ENCODE data around the gene DNAH7. TPM values are rescaled to one million over a fixed set of nuclear protein-coding genes. Genes with fewer than 3 reads are reported as not detected.

The DNAH7 gene
- total RNA-seq, 2 donors from 2014 or later: 0.02 TPM; not detected in 1

DNA sequence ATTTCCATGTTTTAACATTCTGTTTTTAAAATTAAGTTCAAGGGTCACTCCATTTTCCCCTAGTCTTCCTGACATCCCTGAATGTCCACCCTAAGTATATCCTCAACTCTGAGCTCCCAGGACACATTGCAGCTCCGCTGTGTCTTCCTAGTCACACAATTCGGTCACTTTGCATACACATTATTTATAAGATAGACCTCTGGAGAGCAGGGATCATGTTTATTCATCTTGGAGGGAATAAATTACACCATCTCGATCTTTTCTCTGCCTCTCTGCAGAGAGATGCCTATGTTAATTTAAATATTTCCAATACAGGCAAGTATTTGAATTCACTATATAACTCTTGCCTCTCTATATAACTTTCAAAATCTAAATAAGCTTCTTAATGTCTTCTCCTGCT is 245.4 kb downstream of the DNAH7 start:
- no peak for ATAC-seq (replicated peaks in 1 of 2)
- Mint-ChIP-seq H3K4me1 (ENCODE audit: low read depth) (peaks cover 13% of the 10 kb centered on the region), H3K9me3 (no peaks in the 10 kb centered on the region), H3K27ac (no peak overlapping the region), H3K27me3 (ENCODE audit: low read depth) (no peaks in the 10 kb centered on the region), H3K36me3 (ENCODE audit: insufficient read depth in 2 of 2) (no peaks in the 10 kb centered on the region), H3K4me3 (no peak overlapping the region)
- no peak for DNase-seq

DNA sequence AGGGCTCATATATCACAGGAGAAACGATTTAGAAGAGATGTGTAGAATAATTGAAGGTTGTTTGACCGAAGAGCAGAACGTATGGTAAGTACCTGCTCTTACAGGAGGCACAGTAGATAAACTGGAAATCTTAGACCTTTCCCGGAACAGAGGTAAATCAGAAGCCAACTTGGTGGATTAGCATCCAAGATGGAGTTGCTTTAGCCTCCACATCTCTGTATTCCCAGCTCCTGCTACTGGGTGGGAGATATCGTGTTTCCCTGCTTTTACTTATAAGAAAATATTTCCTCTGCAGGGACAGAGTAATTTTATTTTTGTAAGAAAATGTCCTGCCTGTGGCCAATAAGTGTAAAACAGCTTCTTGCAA is 247.1 kb downstream of the DNAH7 start:
- DNase-seq (no peak), ATAC-seq (replicated peaks in 1 of 2) (no peak)
- Mint-ChIP-seq H3K36me3 (ENCODE audit: insufficient read depth in 2 of 2) (no peaks in the 10 kb centered on the region), H3K27me3 (ENCODE audit: low read depth) (no peaks in the 10 kb centered on the region), H3K4me1 (ENCODE audit: low read depth) (peaks cover 13% of the 10 kb centered on the region), H3K9me3 (no peaks in the 10 kb centered on the region), H3K4me3 (peak overlapping the region in 1 of 2 donors; percentile 18), H3K27ac (no peak overlapping the region)

DNA sequence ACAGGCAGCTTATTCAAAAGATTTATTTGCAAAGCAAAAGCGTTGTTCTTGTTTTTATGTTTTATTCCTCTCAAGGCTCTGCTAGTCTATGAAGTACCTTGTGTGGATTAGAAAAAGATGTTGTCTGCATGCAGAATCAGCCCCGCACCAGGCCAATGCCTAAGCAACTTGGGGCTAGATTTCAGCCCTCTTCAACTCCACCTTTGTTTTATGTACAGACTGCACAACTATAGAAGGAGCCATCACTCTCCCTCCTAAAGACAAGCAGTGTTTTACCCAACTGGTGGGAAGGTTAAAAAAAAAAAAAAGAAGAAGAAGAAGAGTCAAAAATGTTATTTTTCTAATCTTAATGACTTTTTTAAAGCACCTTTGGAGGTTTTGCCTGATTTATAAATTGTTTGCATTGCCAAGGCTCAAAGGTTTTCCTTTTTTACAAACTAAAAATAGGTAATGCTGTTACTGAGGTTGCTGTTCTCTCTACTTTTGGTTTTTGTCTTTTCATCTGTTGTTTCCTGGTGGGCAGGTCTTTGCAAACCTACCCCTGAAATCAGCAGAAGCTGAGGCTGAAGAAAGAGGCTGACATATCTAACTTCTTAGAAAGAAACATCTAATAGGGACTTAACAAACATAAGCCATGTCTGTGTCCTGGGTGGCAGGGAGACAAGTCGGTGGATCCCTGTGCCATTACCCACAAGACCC is 247.6 kb downstream of the DNAH7 start:
- H3K9me3 Mint-ChIP-seq: no peaks in the 10 kb centered on the region
- H3K36me3 Mint-ChIP-seq (ENCODE audit: insufficient read depth in 2 of 2): no peaks in the 10 kb centered on the region
- no peak overlapping the region for H3K27ac Mint-ChIP-seq
- DNase-seq (no peak), ATAC-seq (replicated peaks in 1 of 2) (no peak)
- peak overlapping the region in 1 of 2 donors; percentile 18 for H3K4me3 Mint-ChIP-seq
- H3K27me3 Mint-ChIP-seq (ENCODE audit: low read depth): no peaks in the 10 kb centered on the region
- H3K4me1 Mint-ChIP-seq (ENCODE audit: low read depth): peaks cover 13% of the 10 kb centered on the region

DNA sequence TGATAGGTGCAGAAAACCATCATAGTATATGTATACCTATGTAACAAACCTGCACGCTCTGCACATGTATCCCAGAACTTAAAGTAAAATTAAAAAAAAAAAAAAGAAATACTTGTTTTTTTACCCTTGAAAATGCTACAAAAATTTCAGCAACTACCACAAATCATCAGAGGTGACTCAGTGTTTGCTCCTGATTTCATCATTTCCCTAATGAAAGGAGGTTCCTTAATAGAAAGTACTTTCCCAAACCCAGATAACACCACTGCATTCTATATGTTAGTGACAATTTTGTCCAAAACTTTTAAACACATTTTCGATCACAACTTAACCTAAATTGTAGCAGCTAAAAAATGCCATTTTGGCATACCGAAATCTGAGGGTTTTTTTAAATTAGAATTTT is 248.3 kb downstream of the DNAH7 start:
- no peak for DNase-seq
- peak overlapping the region; percentile 63 for H3K27ac Mint-ChIP-seq
- H3K36me3 Mint-ChIP-seq (ENCODE audit: insufficient read depth in 2 of 2): no peaks in the 10 kb centered on the region
- no peak for ATAC-seq (replicated peaks in 1 of 2)
- no peaks in the 10 kb centered on the region for H3K27me3 Mint-ChIP-seq (ENCODE audit: low read depth)
- peaks cover 13% of the 10 kb centered on the region for H3K4me1 Mint-ChIP-seq (ENCODE audit: low read depth)
- H3K4me3 Mint-ChIP-seq: no peak overlapping the region
- no peaks in the 10 kb centered on the region for H3K9me3 Mint-ChIP-seq

DNA sequence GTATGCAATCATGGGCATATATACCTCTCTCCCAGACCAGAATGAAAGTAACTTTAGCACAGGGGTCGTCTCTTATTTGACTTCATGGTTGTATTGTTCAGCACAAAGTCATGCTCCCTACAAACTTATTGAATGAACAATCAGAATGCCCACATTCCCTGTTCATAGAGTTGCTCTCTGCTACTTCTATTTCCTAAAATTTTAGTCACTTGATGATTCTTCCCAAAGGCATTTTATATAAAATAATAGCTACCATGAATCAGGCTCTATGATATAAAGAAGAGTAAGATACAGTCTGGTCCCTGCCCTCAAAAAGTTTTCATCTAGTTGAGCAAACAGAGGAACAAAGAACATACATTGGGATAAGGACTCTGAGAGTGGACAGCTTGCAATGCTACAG is 249.4 kb downstream of the DNAH7 start:
- ATAC-seq (replicated peaks in 1 of 2) (no peak), DNase-seq (no peak)
- Mint-ChIP-seq H3K9me3 (no peaks in the 10 kb centered on the region), H3K4me1 (ENCODE audit: low read depth) (peaks cover 13% of the 10 kb centered on the region), H3K27me3 (ENCODE audit: low read depth) (no peaks in the 10 kb centered on the region), H3K27ac (no peak overlapping the region), H3K4me3 (no peak overlapping the region), H3K36me3 (ENCODE audit: insufficient read depth in 2 of 2) (no peaks in the 10 kb centered on the region)

DNA sequence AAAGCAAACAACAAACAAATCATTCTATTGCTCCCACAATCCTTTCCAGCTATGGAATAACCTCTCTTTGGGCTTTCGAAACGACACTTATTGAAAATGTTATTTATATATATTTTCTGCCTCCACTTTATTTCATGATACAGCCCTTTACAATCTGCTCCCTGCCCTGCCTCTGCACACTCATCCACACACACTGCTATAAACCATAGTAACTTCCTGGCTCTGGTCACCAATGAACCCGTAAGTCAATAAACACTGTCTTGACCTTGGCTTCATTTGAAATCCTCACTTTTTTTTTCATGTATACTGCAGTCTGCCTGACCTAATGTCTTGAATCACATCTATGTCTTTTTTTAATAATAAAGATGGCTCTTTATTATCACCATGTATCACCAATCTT is 250.1 kb downstream of the DNAH7 start:
- no peak for DNase-seq
- Mint-ChIP-seq H3K4me1 (ENCODE audit: low read depth) (peaks cover 13% of the 10 kb centered on the region), H3K27me3 (ENCODE audit: low read depth) (no peaks in the 10 kb centered on the region), H3K36me3 (ENCODE audit: insufficient read depth in 2 of 2) (no peaks in the 10 kb centered on the region), H3K9me3 (no peaks in the 10 kb centered on the region), H3K27ac (no peak overlapping the region), H3K4me3 (no peak overlapping the region)
- no peak for ATAC-seq (replicated peaks in 1 of 2)

DNA sequence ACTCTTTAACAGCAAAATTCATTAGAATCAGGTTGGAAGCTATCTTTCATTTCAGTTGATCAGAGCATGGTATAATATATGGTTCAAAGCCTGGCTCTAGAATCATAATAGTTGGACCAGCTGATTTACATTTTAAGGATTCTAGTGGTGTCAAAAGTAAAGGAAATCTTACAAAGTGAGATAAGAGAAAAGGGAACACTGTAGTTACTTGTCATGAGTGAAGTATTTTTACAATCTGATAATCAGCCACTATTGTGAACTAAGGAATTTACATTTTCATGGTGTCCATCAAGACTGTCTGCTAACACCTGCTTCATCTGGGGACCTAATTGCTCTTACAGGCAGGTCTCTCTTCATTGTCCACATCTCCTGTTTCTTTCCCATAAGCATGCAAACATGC is 250.5 kb downstream of the DNAH7 start:
- no peak for ATAC-seq (replicated peaks in 1 of 2)

DNA sequence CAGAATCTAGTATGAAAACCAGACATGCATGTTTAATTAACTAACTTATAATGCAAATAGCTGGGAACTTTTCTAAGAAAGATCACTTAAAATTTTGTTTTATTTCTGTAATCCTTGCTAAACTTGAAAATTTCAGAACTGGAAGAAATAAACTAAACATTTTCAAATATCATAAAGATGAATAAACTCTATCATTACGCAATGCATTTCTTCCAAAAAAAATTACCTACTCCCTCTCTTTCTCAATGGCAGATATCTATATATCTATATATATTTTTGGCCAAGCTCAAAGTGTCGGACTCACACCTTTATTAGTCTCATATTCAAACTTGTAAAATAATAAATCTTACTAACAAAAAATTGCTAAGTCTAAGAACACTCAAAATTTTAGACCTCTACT is 253.6 kb downstream of the DNAH7 start:
- Mint-ChIP-seq H3K36me3 (ENCODE audit: insufficient read depth in 2 of 2) (no peaks in the 10 kb centered on the region), H3K4me3 (no peak overlapping the region), H3K4me1 (ENCODE audit: low read depth) (no peaks in the 10 kb centered on the region), H3K27me3 (ENCODE audit: low read depth) (peaks cover 5% of the 10 kb centered on the region), H3K9me3 (no peaks in the 10 kb centered on the region), H3K27ac (no peak overlapping the region)
- no peak for DNase-seq
- no peak for ATAC-seq (replicated peaks in 1 of 2)

More for the DNA sequence above, 250.5 kb downstream of the DNAH7 start:
- H3K9me3 Mint-ChIP-seq: no peaks in the 10 kb centered on the region
- H3K36me3 Mint-ChIP-seq (ENCODE audit: insufficient read depth in 2 of 2): no peaks in the 10 kb centered on the region
- no peak for DNase-seq
- H3K27me3 Mint-ChIP-seq (ENCODE audit: low read depth): no peaks in the 10 kb centered on the region
- peaks cover 13% of the 10 kb centered on the region for H3K4me1 Mint-ChIP-seq (ENCODE audit: low read depth)
- H3K4me3 Mint-ChIP-seq: no peak overlapping the region
- H3K27ac Mint-ChIP-seq: no peak overlapping the region

DNA sequence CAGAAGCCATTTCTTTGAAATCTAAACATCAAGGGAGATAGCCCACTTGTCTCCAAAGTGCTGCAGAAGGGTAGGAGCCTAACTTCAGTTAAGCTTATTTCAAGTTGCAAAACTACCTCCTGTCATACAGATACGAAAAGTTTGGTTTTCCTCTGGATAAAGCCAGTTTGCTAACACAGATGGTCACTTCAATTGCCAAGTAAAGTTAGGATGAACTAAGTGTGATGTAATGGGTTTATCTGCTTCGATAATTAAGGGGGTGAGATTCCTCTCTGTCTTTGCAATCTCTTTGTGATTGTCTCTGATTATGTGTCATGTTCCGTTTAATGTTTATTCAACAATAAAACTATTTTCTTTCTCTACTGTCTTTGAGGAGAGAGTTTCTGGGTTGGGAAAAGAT is 255.2 kb downstream of the DNAH7 start:
- Mint-ChIP-seq H3K4me1 (ENCODE audit: low read depth) (no peaks in the 10 kb centered on the region), H3K9me3 (no peaks in the 10 kb centered on the region), H3K27me3 (ENCODE audit: low read depth) (peaks cover 8% of the 10 kb centered on the region), H3K36me3 (ENCODE audit: insufficient read depth in 2 of 2) (no peaks in the 10 kb centered on the region), H3K27ac (no peak overlapping the region), H3K4me3 (no peak overlapping the region)
- ATAC-seq (replicated peaks in 1 of 2) (no peak), DNase-seq (no peak)

DNA sequence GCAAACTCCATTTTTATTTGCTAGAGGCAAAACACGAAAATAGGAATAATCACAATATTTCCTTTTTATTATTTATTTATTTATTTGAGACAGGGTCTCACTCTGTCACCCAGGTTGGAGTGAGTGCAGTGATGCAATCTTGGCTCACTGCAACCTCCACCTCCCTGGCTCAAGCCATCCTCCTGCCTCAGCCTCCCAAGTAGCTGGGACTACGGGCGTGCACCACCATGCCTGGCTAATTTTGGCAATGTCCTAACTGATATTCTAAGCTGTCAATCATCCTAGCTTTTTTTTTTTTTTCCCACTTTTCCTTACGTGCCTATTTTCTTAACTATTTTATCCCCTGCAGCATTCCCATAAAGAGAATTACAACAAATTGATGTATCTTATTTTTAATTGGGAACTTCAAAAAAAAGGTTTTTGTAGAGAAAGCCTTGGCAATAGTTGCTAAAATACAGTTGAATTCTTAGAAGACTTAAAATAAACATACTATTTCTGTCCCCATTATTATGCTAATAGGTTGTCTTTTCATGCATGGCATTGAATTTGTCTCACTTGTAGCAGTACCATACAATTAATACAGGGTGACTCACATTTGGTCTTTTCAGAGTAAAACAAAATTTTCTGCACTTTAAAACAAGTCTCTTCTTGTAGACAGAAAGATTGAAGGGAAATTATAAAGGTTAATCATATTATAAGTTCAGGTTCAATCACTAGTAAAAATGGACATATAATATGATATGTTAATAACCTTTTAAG is 258.1 kb downstream of the DNAH7 start:
- no peak overlapping the region for H3K27ac Mint-ChIP-seq
- DNase-seq (no peak), ATAC-seq (replicated peaks in 1 of 2) (no peak)
- H3K4me3 Mint-ChIP-seq: no peak overlapping the region
- no peaks in the 10 kb centered on the region for H3K4me1 Mint-ChIP-seq (ENCODE audit: low read depth)
- no peaks in the 10 kb centered on the region for H3K9me3 Mint-ChIP-seq
- no peaks in the 10 kb centered on the region for H3K36me3 Mint-ChIP-seq (ENCODE audit: insufficient read depth in 2 of 2)
- H3K27me3 Mint-ChIP-seq (ENCODE audit: low read depth): peaks cover 10% of the 10 kb centered on the region

DNA sequence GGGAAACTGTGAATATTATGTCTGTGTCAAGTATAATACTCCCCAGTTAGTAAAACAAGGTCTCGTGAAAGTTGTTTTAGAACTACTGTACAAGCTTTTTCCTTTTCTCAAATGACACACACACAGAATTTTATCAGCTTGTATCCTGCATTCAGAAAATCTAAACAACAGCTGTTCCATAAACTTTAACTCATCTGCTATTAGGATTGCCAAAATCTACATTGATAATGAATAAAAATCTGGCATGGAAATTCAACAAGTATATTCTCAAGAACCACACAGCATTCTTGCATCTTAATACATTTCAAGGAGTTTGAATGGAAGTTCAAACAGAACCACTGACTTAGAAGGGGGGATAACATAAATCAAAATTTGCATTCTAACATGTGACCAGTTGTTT is 260.4 kb downstream of the DNAH7 start:
- H3K27ac Mint-ChIP-seq: no peak overlapping the region
- H3K9me3 Mint-ChIP-seq: no peaks in the 10 kb centered on the region
- H3K36me3 Mint-ChIP-seq (ENCODE audit: insufficient read depth in 2 of 2): no peaks in the 10 kb centered on the region
- no peaks in the 10 kb centered on the region for H3K4me1 Mint-ChIP-seq (ENCODE audit: low read depth)
- peaks cover 10% of the 10 kb centered on the region for H3K27me3 Mint-ChIP-seq (ENCODE audit: low read depth)
- H3K4me3 Mint-ChIP-seq: no peak overlapping the region
- ATAC-seq (replicated peaks in 1 of 2) (no peak), DNase-seq (no peak)

DNA sequence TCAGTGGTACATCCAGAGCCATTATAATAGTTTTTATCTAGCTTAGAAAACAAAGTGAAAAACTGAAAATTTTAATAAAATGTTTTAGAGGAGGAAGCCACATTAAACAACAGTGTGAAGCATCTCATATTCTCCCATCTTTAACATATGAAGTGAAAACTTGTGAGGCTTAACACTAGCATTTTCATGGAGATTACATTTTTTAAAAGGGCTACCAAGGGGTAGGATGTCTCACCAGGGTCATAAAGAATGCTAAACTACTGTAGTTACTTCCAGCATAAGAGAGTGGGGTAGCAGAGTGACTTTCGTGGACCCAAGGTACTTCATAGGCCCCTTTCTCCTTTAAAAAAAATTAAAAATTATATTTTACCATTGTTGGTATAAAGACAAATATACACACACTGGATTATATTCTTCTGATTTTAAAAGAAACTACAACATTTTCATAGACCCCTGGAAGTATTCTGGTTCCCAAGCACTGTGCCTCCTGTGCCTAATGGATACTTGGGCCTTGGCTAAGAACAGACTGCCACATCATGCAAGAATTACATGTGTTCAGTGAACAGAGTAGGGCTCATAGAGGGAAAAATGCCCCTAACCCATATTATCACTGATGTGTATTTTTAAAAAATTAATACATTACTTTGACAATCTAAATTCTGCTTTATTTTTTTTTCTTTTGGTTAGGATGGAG is 263.2 kb downstream of the DNAH7 start:
- no peaks in the 10 kb centered on the region for H3K36me3 Mint-ChIP-seq (ENCODE audit: insufficient read depth in 2 of 2)
- peaks cover 5% of the 10 kb centered on the region for H3K27me3 Mint-ChIP-seq (ENCODE audit: low read depth)
- H3K27ac Mint-ChIP-seq: no peak overlapping the region
- H3K9me3 Mint-ChIP-seq: no peaks in the 10 kb centered on the region
- ATAC-seq (replicated peaks in 1 of 2) (no peak), DNase-seq (no peak)
- H3K4me1 Mint-ChIP-seq (ENCODE audit: low read depth): no peaks in the 10 kb centered on the region
- H3K4me3 Mint-ChIP-seq: no peak overlapping the region

DNA sequence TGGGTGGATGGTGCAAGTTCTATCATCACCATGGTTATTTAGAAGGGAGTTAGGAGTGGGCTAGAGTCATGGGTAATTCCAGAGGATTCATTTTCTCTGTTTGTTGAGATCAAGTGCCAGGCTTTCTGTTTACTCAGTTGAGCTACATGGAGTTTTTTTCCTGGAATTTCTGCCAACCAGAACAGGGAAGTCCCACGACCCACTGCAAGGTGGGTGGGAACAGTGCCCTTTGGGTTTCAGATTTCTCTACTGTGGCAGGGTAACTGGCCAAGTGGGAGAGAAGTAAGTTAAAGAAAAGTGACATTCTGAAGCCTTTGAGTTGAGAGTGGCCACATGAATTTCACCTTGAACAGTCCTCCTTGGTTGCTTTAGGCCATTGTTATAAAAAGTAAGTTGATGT is 272.8 kb downstream of the DNAH7 start:
- peaks cover 2% of the 10 kb centered on the region in 2 donors for H3K9me3 Mint-ChIP-seq
- no peak for ATAC-seq (replicated peaks in 1 of 2)
- no peaks in the 10 kb centered on the region for H3K36me3 Mint-ChIP-seq (ENCODE audit: insufficient read depth in 2 of 2)

More for the DNA sequence above, 272.8 kb downstream of the DNAH7 start:
- H3K4me3 Mint-ChIP-seq: no peak overlapping the region
- no peak overlapping the region for H3K27ac Mint-ChIP-seq
- DNase-seq: no peak
- no peaks in the 10 kb centered on the region for H3K27me3 Mint-ChIP-seq (ENCODE audit: low read depth)
- H3K4me1 Mint-ChIP-seq (ENCODE audit: low read depth): no peaks in the 10 kb centered on the region

All from activated T-cell treated with anti-CD3 and anti-CD28 coated beads, Interleukin-2, amount 50 U/mL, for 72 hours (primary cell).